GM10847 (cell line): ENCODE data around the gene UCP3.
A peak's percentile ranks its signal among the peaks of the same experiment; 100 is the strongest.

Source experiments
- POLR2A ChIP-seq: IDR thresholded peaks from 2 replicates; pipeline ENCODE4 v1.6.1; 2011; ENCODE audit not compliant: insufficient read length; ENCODE audit errors: extremely low read depth

UCP3 gene

GRCh38 chr11:73997120-73997770 is 11.6 kb downstream of the UCP3 start:
- no peak for TF ChIP-seq POLR2A

- no peak for TF ChIP-seq POLR2A
These were observed 12.6 kb downstream of the UCP3 start for GRCh38 chr11:73996161-73996747.

GRCh38 chr11:73995731-73996130 is 13.2 kb downstream of the UCP3 start:
- TF ChIP-seq POLR2A = no peak

GRCh38 chr11:73995247-73995646 is 13.6 kb downstream of the UCP3 start:
- TF ChIP-seq POLR2A = no peak

GRCh38 chr11:73991471-73992006 is 17.3 kb downstream of the UCP3 start:
- TF ChIP-seq POLR2A = no peak

- TF ChIP-seq POLR2A = no peak
These were observed 18.2 kb downstream of the UCP3 start for GRCh38 chr11:73990730-73991129.

- TF ChIP-seq POLR2A = no peak
These were observed 19.7 kb downstream of the UCP3 start for GRCh38 chr11:73989156-73989555.

GRCh38 chr11:73988227-73988626 is 20.7 kb downstream of the UCP3 start:
- TF ChIP-seq POLR2A = no peak

- no peak for TF ChIP-seq POLR2A
These were observed 24.9 kb downstream of the UCP3 start for GRCh38 chr11:73983741-73984538.

- no peak for TF ChIP-seq POLR2A
These were observed 25.7 kb downstream of the UCP3 start for GRCh38 chr11:73982990-73983740.

GRCh38 chr11:73982595-73982989 is 26.3 kb downstream of the UCP3 start, which contains the start of gene UCP2:
UCP2 (minus strand) TSS chr11:73982843; CDS start chr11:73978378, 4,465 bp downstream.
- peak; percentile 80 for TF ChIP-seq POLR2A

GRCh38 chr11:73981051-73981805 is 27.7 kb downstream of the UCP3 start:
- TF ChIP-seq POLR2A = no peak

- TF ChIP-seq POLR2A = no peak
These were observed 28.6 kb downstream of the UCP3 start for GRCh38 chr11:73980001-73980961.

- TF ChIP-seq POLR2A = no peak
These were observed 30.3 kb downstream of the UCP3 start for GRCh38 chr11:73978576-73979086.
